ENCODE measurements around the gene PLCL1.

DNA sequence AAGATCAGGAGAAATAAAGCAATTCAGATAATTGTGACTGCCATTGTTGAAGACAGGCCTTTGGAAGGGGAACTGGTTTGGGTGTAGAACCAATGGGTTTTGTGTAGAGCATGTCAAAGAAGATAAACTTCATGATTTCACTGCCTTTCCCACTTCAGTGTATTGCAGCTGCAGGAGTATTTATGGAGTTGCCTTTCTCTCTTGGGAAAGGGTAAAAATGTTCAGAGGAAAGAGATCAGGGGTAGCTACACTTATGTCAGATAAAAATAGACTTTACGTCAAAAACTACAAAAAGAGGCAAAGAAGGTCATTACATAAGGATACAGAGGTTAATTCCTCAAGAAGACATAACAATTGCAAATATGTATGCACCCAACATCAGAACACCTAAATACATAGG, 249.4 kb downstream of the PLCL1 start:
- no peak for TF ChIP-seq POLR2A (IDR thresholded peaks at IDR 0.05)
- TF ChIP-seq, protein P1, sequence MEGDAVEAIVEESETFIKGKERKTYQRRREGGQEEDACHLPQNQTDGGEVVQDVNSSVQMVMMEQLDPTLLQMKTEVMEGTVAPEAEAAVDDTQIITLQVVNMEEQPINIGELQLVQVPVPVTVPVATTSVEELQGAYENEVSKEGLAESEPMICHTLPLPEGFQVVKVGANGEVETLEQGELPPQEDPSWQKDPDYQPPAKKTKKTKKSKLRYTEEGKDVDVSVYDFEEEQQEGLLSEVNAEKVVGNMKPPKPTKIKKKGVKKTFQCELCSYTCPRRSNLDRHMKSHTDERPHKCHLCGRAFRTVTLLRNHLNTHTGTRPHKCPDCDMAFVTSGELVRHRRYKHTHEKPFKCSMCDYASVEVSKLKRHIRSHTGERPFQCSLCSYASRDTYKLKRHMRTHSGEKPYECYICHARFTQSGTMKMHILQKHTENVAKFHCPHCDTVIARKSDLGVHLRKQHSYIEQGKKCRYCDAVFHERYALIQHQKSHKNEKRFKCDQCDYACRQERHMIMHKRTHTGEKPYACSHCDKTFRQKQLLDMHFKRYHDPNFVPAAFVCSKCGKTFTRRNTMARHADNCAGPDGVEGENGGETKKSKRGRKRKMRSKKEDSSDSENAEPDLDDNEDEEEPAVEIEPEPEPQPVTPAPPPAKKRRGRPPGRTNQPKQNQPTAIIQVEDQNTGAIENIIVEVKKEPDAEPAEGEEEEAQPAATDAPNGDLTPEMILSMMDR (IDR thresholded peaks at IDR 0.05) = no peak

Data from adrenal gland (tissue), 5 donors.